ENCODE data around the gene ZGPAT. TPM values are rescaled to one million over a fixed set of nuclear protein-coding genes. Genes with fewer than 3 reads are reported as not detected.

Gene ZGPAT
- total and polyA plus RNA-seq, 2 of the 13 experiments (the other 11 are each of a cell fraction or from before 2014, with no cell fraction given), result 23.0 to 41.9 TPM

GRCh38 chr20:63658749-63659187 is 49.1 kb upstream of the ZGPAT start (continued):
- TF ChIP-seq, protein P1, sequence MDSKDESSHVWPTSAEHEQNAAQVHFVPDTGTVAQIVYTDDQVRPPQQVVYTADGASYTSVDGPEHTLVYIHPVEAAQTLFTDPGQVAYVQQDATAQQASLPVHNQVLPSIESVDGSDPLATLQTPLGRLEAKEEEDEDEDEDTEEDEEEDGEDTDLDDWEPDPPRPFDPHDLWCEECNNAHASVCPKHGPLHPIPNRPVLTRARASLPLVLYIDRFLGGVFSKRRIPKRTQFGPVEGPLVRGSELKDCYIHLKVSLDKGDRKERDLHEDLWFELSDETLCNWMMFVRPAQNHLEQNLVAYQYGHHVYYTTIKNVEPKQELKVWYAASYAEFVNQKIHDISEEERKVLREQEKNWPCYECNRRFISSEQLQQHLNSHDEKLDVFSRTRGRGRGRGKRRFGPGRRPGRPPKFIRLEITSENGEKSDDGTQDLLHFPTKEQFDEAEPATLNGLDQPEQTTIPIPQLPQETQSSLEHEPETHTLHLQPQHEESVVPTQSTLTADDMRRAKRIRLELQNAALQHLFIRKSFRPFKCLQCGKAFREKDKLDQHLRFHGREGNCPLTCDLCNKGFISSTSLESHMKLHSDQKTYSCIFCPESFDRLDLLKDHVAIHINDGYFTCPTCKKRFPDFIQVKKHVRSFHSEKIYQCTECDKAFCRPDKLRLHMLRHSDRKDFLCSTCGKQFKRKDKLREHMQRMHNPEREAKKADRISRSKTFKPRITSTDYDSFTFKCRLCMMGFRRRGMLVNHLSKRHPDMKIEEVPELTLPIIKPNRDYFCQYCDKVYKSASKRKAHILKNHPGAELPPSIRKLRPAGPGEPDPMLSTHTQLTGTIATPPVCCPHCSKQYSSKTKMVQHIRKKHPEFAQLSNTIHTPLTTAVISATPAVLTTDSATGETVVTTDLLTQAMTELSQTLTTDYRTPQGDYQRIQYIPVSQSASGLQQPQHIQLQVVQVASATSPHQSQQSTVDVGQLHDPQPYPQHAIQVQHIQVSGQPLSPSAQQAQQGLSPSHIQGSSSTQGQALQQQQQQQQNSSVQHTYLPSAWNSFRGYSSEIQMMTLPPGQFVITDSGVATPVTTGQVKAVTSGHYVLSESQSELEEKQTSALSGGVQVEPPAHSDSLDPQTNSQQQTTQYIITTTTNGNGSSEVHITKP (CRISPR knock-in tag; IDR thresholded peaks at IDR 0.05; ENCODE audit: low read depth), result no peak; the same call in none of the 2 replicates
- TF ChIP-seq ATF5 (CRISPR knock-in tag; IDR thresholded peaks at IDR 0.05; ENCODE audit: low read depth) (no peak), NCOA2 (CRISPR knock-in tag; IDR thresholded peaks at IDR 0.05) (no peak), RARA (CRISPR knock-in tag; IDR thresholded peaks at IDR 0.05) (no peak), TGIF2 (CRISPR knock-in tag; IDR thresholded peaks at IDR 0.05) (peak; percentile 66), ZFP90 (CRISPR knock-in tag; IDR thresholded peaks at IDR 0.05; ENCODE audit: borderline replicate concordance) (0 out of 2 replicates have a peak, but pooled peaks have one; percentile 0), ZNF224 (CRISPR knock-in tag; IDR thresholded peaks at IDR 0.05) (no peak), GATAD2A (CRISPR knock-in tag; IDR thresholded peaks at IDR 0.05) (0 out of 2 replicates have a peak, but pooled peaks have one; percentile 1), ZNF569 (CRISPR knock-in tag; IDR thresholded peaks at IDR 0.05; ENCODE audit: borderline replicate concordance) (no peak), SMAD3 (CRISPR knock-in tag; IDR thresholded peaks at IDR 0.05) (0 out of 2 replicates have a peak, but pooled peaks have one; percentile 14), NR2F1 (CRISPR knock-in tag; IDR thresholded peaks at IDR 0.05) (no peak), ZNF446 (CRISPR knock-in tag; IDR thresholded peaks at IDR 0.05) (0 out of 2 replicates have a peak, but pooled peaks have one; percentile 25), TAF1 (CRISPR knock-in tag; IDR thresholded peaks at IDR 0.05) (no peak), HNF1A (IDR thresholded peaks at IDR 0.05; ENCODE audit: low read depth) (no peak), HNF1A (CRISPR knock-in tag; IDR thresholded peaks at IDR 0.05; ENCODE audit: borderline replicate concordance) (no peak)
- TF ChIP-seq, protein P2, sequence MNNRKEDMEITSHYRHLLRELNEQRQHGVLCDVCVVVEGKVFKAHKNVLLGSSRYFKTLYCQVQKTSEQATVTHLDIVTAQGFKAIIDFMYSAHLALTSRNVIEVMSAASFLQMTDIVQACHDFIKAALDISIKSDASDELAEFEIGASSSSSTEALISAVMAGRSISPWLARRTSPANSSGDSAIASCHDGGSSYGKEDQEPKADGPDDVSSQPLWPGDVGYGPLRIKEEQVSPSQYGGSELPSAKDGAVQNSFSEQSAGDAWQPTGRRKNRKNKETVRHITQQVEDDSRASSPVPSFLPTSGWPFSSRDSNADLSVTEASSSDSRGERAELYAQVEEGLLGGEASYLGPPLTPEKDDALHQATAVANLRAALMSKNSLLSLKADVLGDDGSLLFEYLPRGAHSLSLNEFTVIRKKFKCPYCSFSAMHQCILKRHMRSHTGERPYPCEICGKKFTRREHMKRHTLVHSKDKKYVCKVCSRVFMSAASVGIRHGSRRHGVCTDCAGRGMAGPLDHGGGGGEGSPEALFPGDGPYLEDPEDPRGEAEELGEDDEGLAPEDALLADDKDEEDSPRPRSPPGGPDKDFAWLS (CRISPR knock-in tag; IDR thresholded peaks at IDR 0.05; ENCODE audit: borderline replicate concordance), result no peak
- TF ChIP-seq, protein P3, sequence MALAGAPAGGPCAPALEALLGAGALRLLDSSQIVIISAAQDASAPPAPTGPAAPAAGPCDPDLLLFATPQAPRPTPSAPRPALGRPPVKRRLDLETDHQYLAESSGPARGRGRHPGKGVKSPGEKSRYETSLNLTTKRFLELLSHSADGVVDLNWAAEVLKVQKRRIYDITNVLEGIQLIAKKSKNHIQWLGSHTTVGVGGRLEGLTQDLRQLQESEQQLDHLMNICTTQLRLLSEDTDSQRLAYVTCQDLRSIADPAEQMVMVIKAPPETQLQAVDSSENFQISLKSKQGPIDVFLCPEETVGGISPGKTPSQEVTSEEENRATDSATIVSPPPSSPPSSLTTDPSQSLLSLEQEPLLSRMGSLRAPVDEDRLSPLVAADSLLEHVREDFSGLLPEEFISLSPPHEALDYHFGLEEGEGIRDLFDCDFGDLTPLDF (CRISPR knock-in tag; IDR thresholded peaks at IDR 0.05), result no peak
- TF ChIP-seq, protein P4, sequence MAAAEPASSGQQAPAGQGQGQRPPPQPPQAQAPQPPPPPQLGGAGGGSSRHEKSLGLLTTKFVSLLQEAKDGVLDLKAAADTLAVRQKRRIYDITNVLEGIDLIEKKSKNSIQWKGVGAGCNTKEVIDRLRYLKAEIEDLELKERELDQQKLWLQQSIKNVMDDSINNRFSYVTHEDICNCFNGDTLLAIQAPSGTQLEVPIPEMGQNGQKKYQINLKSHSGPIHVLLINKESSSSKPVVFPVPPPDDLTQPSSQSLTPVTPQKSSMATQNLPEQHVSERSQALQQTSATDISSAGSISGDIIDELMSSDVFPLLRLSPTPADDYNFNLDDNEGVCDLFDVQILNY (CRISPR knock-in tag; conservative IDR thresholded peaks at IDR 0.05), result no peak
